ENCODE data around the gene DNAAF3. TPM values are rescaled to one million over a fixed set of nuclear protein-coding genes. Genes with fewer than 3 reads are reported as not detected.
"Not testable (repeated sequence)": the region's sequence is repeated elsewhere in the genome, so short reads cannot be mapped to it uniquely, and the experiment has no call there.

DNAAF3 gene
- not detected for total RNA-seq

- Mint-ChIP-seq H3K4me1 (peaks cover 12% of the 10 kb centered on the region), H3K36me3 (ENCODE audit: low read depth) (no peaks in the 10 kb centered on the region), H3K9me3 (no peaks in the 10 kb centered on the region), H3K27me3 (peaks cover 56% of the 10 kb centered on the region), H3K4me3 (peak within 1 kb of the TSS; percentile 79), H3K27ac (no peak within 1 kb of the TSS)
- ChIA-PET POLR2A (no interaction called here), CTCF (interaction anchor here (0.6 to 2.3 kb wide), 7 partner anchors 9 to 125 kb away, joined by 3 to 7 read pairs (median 3); partner anchors contain the start of gene SYT5)
- peak; percentile 81 for DNase-seq
These were observed at the start of gene DNAAF3 for GRCh38 chr19:55166530-55167268. TSS of gene DNAAF3 (minus strand) at chr19:55166613. CDS start at chr19:55166413, 200 bp downstream.

- POLR2A ChIA-PET = interaction anchor here (0.6 kb wide), 1 partner anchor 40 kb away, joined by 4 read pairs; no protein-coding TSS in a partner anchor
- no peak overlapping the region for H3K27ac Mint-ChIP-seq
- DNase-seq = no peak
- H3K4me3 Mint-ChIP-seq = no peak overlapping the region
- H3K36me3 Mint-ChIP-seq (ENCODE audit: low read depth) = peaks cover 3% of the 10 kb centered on the region
- H3K9me3 Mint-ChIP-seq = peaks cover 15% of the 10 kb centered on the region
- peaks cover 14% of the 10 kb centered on the region for H3K4me1 Mint-ChIP-seq
- CTCF ChIA-PET = no interaction called here
- H3K27me3 Mint-ChIP-seq = peaks cover 22% of the 10 kb centered on the region
These were observed 47.1 kb upstream of the DNAAF3 start for GRCh38 chr19:55213547-55213946.

- peak overlapping the region; percentile 33 for H3K27ac Mint-ChIP-seq
- peaks cover 3% of the 10 kb centered on the region for H3K36me3 Mint-ChIP-seq (ENCODE audit: low read depth)
- H3K4me3 Mint-ChIP-seq = no peak overlapping the region
- peak; percentile 47 for DNase-seq
- peaks cover 15% of the 10 kb centered on the region for H3K9me3 Mint-ChIP-seq
- CTCF ChIA-PET = no interaction called here
- peaks cover 22% of the 10 kb centered on the region for H3K27me3 Mint-ChIP-seq
- POLR2A ChIA-PET = no interaction called here
- H3K4me1 Mint-ChIP-seq = peaks cover 12% of the 10 kb centered on the region
These were observed 46.0 kb upstream of the DNAAF3 start for GRCh38 chr19:55212447-55212846.

GRCh38 chr19:55209693-55210472 lies 43.5 kb upstream of the DNAAF3 start:
- Mint-ChIP-seq H3K9me3 (peaks cover 9% of the 10 kb centered on the region), H3K36me3 (ENCODE audit: low read depth) (peaks cover 3% of the 10 kb centered on the region), H3K4me3 (no peak overlapping the region), H3K27me3 (peaks cover 9% of the 10 kb centered on the region), H3K4me1 (peaks cover 4% of the 10 kb centered on the region), H3K27ac (no peak overlapping the region)
- ChIA-PET POLR2A (no interaction called here), CTCF (no interaction called here)
- no peak for DNase-seq

GRCh38 chr19:55208880-55209692 lies 42.7 kb upstream of the DNAAF3 start, which contains the start of gene PTPRH:
TSS of gene PTPRH (minus strand) at chr19:55209501. CDS start at chr19:55209433, 68 bp downstream.
- no peak for DNase-seq

GRCh38 chr19:55206664-55207500 lies 40.5 kb upstream of the DNAAF3 start:
- ChIA-PET CTCF (interaction anchor here (0.8 to 1.3 kb wide), 5 partner anchors 9 to 508 kb away, joined by 3 to 5 read pairs (median 3); no protein-coding TSS in a partner anchor), POLR2A (no interaction called here)
- Mint-ChIP-seq H3K4me1 (peaks cover 4% of the 10 kb centered on the region), H3K36me3 (ENCODE audit: low read depth) (no peaks in the 10 kb centered on the region), H3K9me3 (no peaks in the 10 kb centered on the region), H3K4me3 (no peak overlapping the region), H3K27me3 (peaks cover 7% of the 10 kb centered on the region), H3K27ac (no peak overlapping the region)
- peak; percentile 13 for DNase-seq

More at GRCh38 chr19:55208880-55209692, 42.7 kb upstream of the DNAAF3 start, which contains the start of gene PTPRH:
- CTCF ChIA-PET = no interaction called here
- peaks cover 3% of the 10 kb centered on the region for H3K36me3 Mint-ChIP-seq (ENCODE audit: low read depth)
- peaks cover 4% of the 10 kb centered on the region for H3K4me1 Mint-ChIP-seq
- POLR2A ChIA-PET = no interaction called here
- peaks cover 8% of the 10 kb centered on the region for H3K27me3 Mint-ChIP-seq
- H3K27ac Mint-ChIP-seq = no peak within 1 kb of the TSS
- no peak within 1 kb of the TSS for H3K4me3 Mint-ChIP-seq
- H3K9me3 Mint-ChIP-seq = peaks cover 9% of the 10 kb centered on the region

- DNase-seq; H3K9me3 Mint-ChIP-seq; H3K4me1 Mint-ChIP-seq; POLR2A ChIA-PET; H3K27ac Mint-ChIP-seq; H3K27me3 Mint-ChIP-seq; H3K36me3 Mint-ChIP-seq (ENCODE audit: low read depth); CTCF ChIA-PET; H3K4me3 Mint-ChIP-seq: not testable (repeated sequence)
These were observed 35.8 kb upstream of the DNAAF3 start for GRCh38 chr19:55202199-55202598.

- Mint-ChIP-seq H3K27ac (no peak overlapping the region), H3K4me1 (no peaks in the 10 kb centered on the region), H3K27me3 (peaks cover 8% of the 10 kb centered on the region), H3K36me3 (ENCODE audit: low read depth) (no peaks in the 10 kb centered on the region), H3K4me3 (no peak overlapping the region), H3K9me3 (no peaks in the 10 kb centered on the region)
- POLR2A ChIA-PET = interaction anchor here (0.6 kb wide), 1 partner anchor 30 kb away, joined by 3 read pairs; no protein-coding TSS in a partner anchor
- no peak for DNase-seq
- CTCF ChIA-PET = interaction anchor here (0.6 to 2.6 kb wide), 3 partner anchors 18 to 304 kb away, joined by 3 to 5 read pairs (median 3); no protein-coding TSS in a partner anchor
These were observed 33.3 kb upstream of the DNAAF3 start for GRCh38 chr19:55199620-55200204.

- Mint-ChIP-seq H3K36me3 (ENCODE audit: low read depth) (no peaks in the 10 kb centered on the region), H3K27me3 (peaks cover 6% of the 10 kb centered on the region), H3K4me1 (no peaks in the 10 kb centered on the region), H3K9me3 (no peaks in the 10 kb centered on the region), H3K4me3 (no peak overlapping the region), H3K27ac (no peak overlapping the region)
- DNase-seq = no peak
- ChIA-PET POLR2A (no interaction called here), CTCF (interaction anchor here (0.6 to 2.6 kb wide), 2 partner anchors 17 to 305 kb away, joined by 3 to 5 read pairs; no protein-coding TSS in a partner anchor)
These were observed 32.2 kb upstream of the DNAAF3 start for GRCh38 chr19:55198651-55199050.

- H3K27me3 Mint-ChIP-seq = peaks cover 6% of the 10 kb centered on the region
- ChIA-PET POLR2A (no interaction called here), CTCF (interaction anchor here (1.6 to 2.6 kb wide), 2 partner anchors 37 to 306 kb away, joined by 5 to 7 read pairs; no protein-coding TSS in a partner anchor)
- H3K36me3 Mint-ChIP-seq (ENCODE audit: low read depth) = no peaks in the 10 kb centered on the region
- no peak for DNase-seq
- H3K9me3 Mint-ChIP-seq = no peaks in the 10 kb centered on the region
- H3K27ac Mint-ChIP-seq = no peak overlapping the region
- H3K4me1 Mint-ChIP-seq = no peaks in the 10 kb centered on the region
- no peak overlapping the region for H3K4me3 Mint-ChIP-seq
These were observed 31.1 kb upstream of the DNAAF3 start for GRCh38 chr19:55197528-55197927.

GRCh38 chr19:55196803-55197202 lies 30.4 kb upstream of the DNAAF3 start:
- Mint-ChIP-seq H3K27ac (no peak overlapping the region), H3K4me1 (no peaks in the 10 kb centered on the region), H3K36me3 (ENCODE audit: low read depth) (no peaks in the 10 kb centered on the region), H3K4me3 (no peak overlapping the region), H3K9me3 (no peaks in the 10 kb centered on the region), H3K27me3 (peaks cover 4% of the 10 kb centered on the region)
- POLR2A ChIA-PET = no interaction called here
- no peak for DNase-seq
- CTCF ChIA-PET = interaction anchor here (1.6 kb wide), 1 partner anchor 36 kb away, joined by 7 read pairs; no protein-coding TSS in a partner anchor
